ENCODE measurements around the gene ABHD17A. TPM values are rescaled to one million over a fixed set of nuclear protein-coding genes. Genes with fewer than 3 reads are reported as not detected.

ABHD17A gene
- total and polyA plus RNA-seq, 9 of the 15 experiments (the other 6 are each of a cell fraction or from before 2014, with no cell fraction given) = 0.04 to 135 (median 21.8) TPM; not detected in 1

- TF ChIP-seq ZFP36 (IDR thresholded peaks at IDR 0.05; ENCODE audit: low read depth, low read length, partially characterized antibody) = peak; percentile 92
- TF ChIP-seq ZNF561 (CRISPR knock-in tag; conservative IDR thresholded peaks at IDR 0.05) = no peak
- TF ChIP-seq RUNX1 (IDR thresholded peaks at IDR 0.05; ENCODE audit: low read depth) = no peak
- no peak for TF ChIP-seq ZNF764 (CRISPR knock-in tag; IDR thresholded peaks at IDR 0.05; ENCODE audit: low read depth)
- no peak for TF ChIP-seq HDAC3 (IDR thresholded peaks at IDR 0.05; ENCODE audit: borderline replicate concordance, partially characterized antibody)
- TF ChIP-seq NFRKB (IDR thresholded peaks at IDR 0.05; ENCODE audit: low read depth) = no peak
These were observed 34.3 kb downstream of the ABHD17A start (continued) for GRCh38 chr19:1850809-1851653.

- DNase-seq (ENCODE audit: extremely low read depth in 1 of 4, low spot score in 3 of 4) = no peak
- intact Hi-C loops (cut with micrococcal nuclease) = no loop called here
- H3K27ac ChIP-seq (ENCODE audit: extremely low read depth, low read depth, low read length) = no peak overlapping the region; the same call in 2 of the 3 replicates
- no peak for ATAC-seq
- POLR2A ChIA-PET = interaction anchor here (0.6 to 1.2 kb wide), 3 partner anchors 11 to 761 kb away, joined by 3 read pairs; no protein-coding TSS in a partner anchor
- H4K20me1 ChIP-seq (replicated peaks; ENCODE audit: control insufficient read depth, insufficient read depth, low read length) = peaks cover 30% of the 10 kb centered on the region
- FAIRE-seq = peak; percentile 68
- H3K36me3 ChIP-seq (ENCODE audit: control insufficient read depth, insufficient read depth, low read length) = peaks cover 55% of the 10 kb centered on the region
- TF ChIP-seq ZKSCAN1 (IDR thresholded peaks at IDR 0.05; ENCODE audit: low read depth, low read length) (peak; percentile 81), MTF1 (CRISPR knock-in tag; IDR thresholded peaks at IDR 0.05; ENCODE audit: borderline replicate concordance) (no peak)
- peaks cover 39 to 83% of the 10 kb centered on the region in 2 experiments for H3K4me1 ChIP-seq (replicated peaks in 1 of 2; ENCODE audit: control insufficient read depth in 2 of 2, insufficient read depth in 2 of 2, low read length in 2 of 2)
- peaks cover 83% of the 10 kb centered on the region for H3K79me2 ChIP-seq (ENCODE audit: control insufficient read depth, insufficient read depth, low read length)
- no peaks in the 10 kb centered on the region for H3K9me1 ChIP-seq (ENCODE audit: control insufficient read depth, insufficient read depth, low read length)
- no peaks in the 10 kb centered on the region for H3K9me3 ChIP-seq (replicated peaks; ENCODE audit: control insufficient read depth, insufficient read depth, low read depth, low read length)
- WGBS (ENCODE audit: insufficient coverage, low coverage, missing lambda C conversion rate) = 62% methylated on average over 10 of the region's 10 CpGs
- H2AFZ ChIP-seq (ENCODE audit: low read depth, low read length) = no peak overlapping the region
- no TSS peak for BruUV-seq (replicated peaks)
- no peak overlapping the region for H3K4me2 ChIP-seq (ENCODE audit: insufficient read depth, low read length)
- CTCF ChIA-PET (ENCODE audit: low intra/inter-chr PET ratio) = no interaction called here
- in situ Hi-C loops (cut with MboI) = no loop called here
- no peaks in the 10 kb centered on the region for H3K27me3 ChIP-seq (ENCODE audit: control insufficient read depth in 2 of 2, insufficient read depth in 2 of 2, low read length in 2 of 2)
- H3K4me3 ChIP-seq = no peak overlapping the region
- peak overlapping the region in 1 of 2 experiments; percentile 56; a peak in 1 of 4 replicates for H3K9ac ChIP-seq (ENCODE audit: insufficient read depth in 1 of 2, low read depth in 2 of 2, low read length in 2 of 2)
These were observed 35.4 kb downstream of the ABHD17A start for GRCh38 chr19:1849886-1850398.

Data from K562 (cell line).